Fibroblast of the aortic adventitia (primary cell): Measurements from ENCODE around the gene CFAP161. TPM values are rescaled to one million over a fixed set of nuclear protein-coding genes. Genes with fewer than 3 reads are reported as not detected.

Experiments used
- DNase-seq: peaks from one replicate; pipeline ENCODE4 v3.0.0-alpha.2; 2010; ENCODE audit warnings: low read depth
- H3K4me3 ChIP-seq: 2 replicates; pipeline ENCODE4 v1.5.1; 2011; ENCODE audit warnings: low read depth, mild to moderate bottlenecking, control low read depth, low read length, moderate library complexity
- total RNA-seq: library from RNA; depleted of rRNA; stranded (reverse); fragments of >200 nt; gene quantifications from 2 replicates; pipeline ENCODE4 v1.2.3, GENCODE V29; 2012; ENCODE audit warnings: low replicate concordance
- TF ChIP-seq, protein P1 (sequence below): IDR thresholded peaks from 2 replicates; pipeline ENCODE4 v1.5.1; 2011; ENCODE audit warnings: mild to moderate bottlenecking, low read length, control low read depth, inconsistent platforms; ENCODE audit not compliant: insufficient read depth

CFAP161 gene
- total RNA-seq, 1 donor = not detected

DNA sequence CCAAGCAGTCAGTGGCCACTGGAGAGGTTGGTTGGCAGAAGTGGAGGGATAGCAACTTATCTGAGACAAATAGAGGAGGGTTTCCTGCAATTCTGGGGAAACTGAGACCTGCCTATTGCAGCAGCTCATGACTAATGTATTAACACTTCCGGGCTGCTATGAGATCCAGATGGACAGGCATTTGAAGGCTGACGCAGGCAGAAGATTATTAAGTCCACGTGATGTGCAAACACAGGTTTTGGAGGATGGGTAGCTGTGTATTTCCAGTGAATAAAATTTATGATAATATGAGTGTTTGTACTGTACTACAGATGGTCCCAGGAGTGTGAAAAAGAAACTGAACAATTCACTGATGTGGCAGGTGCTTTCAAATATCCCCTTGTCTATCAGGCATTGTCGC is 28.5 kb upstream of the CFAP161 start:
- H3K4me3 ChIP-seq = no peak overlapping the region
- DNase-seq = no peak
- TF ChIP-seq, protein P1, sequence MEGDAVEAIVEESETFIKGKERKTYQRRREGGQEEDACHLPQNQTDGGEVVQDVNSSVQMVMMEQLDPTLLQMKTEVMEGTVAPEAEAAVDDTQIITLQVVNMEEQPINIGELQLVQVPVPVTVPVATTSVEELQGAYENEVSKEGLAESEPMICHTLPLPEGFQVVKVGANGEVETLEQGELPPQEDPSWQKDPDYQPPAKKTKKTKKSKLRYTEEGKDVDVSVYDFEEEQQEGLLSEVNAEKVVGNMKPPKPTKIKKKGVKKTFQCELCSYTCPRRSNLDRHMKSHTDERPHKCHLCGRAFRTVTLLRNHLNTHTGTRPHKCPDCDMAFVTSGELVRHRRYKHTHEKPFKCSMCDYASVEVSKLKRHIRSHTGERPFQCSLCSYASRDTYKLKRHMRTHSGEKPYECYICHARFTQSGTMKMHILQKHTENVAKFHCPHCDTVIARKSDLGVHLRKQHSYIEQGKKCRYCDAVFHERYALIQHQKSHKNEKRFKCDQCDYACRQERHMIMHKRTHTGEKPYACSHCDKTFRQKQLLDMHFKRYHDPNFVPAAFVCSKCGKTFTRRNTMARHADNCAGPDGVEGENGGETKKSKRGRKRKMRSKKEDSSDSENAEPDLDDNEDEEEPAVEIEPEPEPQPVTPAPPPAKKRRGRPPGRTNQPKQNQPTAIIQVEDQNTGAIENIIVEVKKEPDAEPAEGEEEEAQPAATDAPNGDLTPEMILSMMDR = no peak

DNA sequence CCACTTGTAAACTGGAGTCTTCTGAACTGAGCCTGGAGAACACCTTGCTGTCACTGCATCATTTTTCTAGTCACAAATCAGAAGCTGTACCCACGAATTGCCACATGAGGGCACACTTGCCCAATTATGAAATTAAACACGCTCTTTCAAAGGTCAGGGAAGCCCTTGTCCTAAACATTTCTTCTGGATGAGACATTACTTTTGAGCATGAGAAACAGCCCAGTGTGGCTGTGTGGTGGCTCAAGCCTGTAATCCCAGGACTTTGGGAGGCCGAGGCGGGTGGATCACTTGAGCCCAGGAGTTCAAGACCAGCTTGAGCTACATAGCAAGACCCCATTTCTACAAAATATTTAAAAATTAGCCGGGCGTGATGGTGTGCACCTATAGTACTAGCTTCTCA is 27.5 kb upstream of the CFAP161 start:
- no peak overlapping the region for H3K4me3 ChIP-seq
- TF ChIP-seq, protein P1 = peak; percentile 75
- peak; percentile 85 for DNase-seq

DNA sequence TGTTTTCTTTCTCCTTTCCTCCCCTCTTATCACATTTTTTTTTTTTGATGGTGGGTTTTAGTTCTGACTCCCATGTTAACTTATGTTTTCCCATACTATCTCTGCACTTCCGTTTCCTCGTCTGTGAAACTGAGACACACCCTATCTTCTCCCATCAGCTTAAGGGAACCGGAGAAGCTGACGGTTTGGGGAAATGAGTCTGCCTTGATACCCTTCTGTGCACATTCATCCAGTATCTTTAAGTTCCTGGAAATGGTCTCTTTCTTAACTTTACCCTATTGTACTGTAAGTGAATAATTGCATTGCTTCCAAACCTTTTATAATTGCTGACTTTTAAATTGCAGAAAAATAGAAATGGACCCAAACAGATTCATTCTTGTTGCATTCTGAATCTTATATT is 26.2 kb upstream of the CFAP161 start:
- no peak for DNase-seq
- H3K4me3 ChIP-seq = no peak overlapping the region
- TF ChIP-seq, protein P1 = no peak

DNA sequence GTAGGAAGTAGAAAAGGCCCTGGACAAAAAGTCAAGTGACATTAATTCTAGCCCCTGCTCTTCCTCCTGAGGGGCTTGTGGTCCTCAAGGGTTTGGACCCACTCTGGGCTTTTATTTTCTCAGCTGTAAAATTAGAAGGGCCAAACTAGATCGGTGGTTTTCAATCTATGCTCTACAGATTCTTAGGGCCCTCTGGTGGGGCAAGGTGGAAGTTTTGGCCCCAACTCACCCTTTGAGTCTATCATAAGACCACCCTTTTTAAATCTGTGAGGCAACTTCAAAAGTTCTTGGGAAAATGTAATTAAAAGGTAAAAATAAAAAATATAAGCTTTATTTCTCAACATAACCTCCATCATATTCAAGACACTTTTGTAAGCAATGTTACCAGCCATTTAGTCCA is 25.6 kb upstream of the CFAP161 start:
- TF ChIP-seq, protein P1 = peak; percentile 63
- H3K4me3 ChIP-seq = no peak overlapping the region
- no peak for DNase-seq

DNA sequence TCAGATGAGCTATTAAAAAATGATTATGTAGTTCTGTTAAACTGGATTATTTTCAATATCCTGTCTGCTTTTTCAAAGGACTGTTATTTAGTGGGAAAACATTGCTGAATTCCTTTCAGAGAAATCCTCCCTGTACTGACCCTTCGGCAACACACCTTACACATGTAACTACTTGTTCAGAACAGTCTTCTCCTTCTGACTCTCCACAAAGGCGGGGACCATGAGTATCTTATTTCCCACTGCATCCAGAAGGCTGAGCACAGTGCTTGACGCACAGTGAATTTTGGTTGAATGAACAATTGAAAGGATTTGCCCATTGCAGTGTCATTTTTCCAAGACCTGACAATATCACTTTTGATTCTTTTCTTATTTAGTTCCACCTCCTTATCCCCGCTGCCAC is 23.1 kb upstream of the CFAP161 start:
- no peak for DNase-seq
- TF ChIP-seq, protein P1 = no peak
- no peak overlapping the region for H3K4me3 ChIP-seq

DNA sequence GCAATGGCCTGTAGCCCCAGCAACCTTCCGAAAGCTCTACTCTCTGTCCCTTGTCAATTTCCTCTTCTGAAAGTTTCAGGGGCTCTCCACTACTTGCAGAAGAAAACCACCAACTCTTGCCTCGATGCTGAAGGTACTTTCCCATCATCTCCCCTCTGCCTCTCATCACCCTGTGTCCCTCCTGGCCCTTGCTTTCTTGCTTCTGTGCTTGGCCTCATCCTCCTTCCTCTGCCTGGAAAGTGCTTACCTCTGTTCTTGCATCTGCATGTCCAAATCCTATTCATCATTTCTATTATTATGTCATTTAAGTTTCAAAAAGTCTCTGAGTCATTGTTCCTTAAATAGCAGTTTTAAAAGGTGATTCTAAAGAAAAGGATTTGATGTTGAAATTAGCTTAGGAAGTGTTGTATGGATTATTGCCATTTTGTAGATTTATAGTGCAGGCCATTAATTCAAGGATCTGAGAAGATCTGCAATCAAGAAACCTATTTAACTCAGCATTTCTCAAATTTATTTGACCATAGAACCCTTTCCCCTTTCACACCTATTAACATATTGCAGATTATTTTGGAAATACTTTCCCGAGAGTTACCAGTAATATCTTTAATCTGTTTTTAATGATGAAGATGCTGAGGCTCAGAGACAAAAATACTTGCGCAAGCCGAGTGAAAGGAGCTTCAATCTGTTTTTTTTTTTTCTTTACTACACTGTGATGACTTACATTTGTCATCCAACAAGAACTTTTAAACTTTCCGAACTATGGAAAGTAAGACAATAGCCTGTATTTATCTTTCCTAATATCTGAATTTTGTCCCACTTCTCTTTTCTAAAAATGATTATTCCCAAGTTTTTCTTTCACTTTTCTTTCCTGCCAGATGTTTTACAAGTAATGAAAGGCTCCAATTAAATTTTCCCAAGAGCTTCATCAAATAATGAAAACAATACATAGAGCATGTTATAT is 22.3 kb upstream of the CFAP161 start:
- TF ChIP-seq, protein P1 = no peak
- no peak overlapping the region for H3K4me3 ChIP-seq
- no peak for DNase-seq
